D341Med (cell line): ENCODE measurements around the gene KRTAP20-4.

Experiments
- DNase-seq: peaks from one replicate; pipeline ENCODE4 v3.0.0; 2012; ENCODE audit warnings: low spot score

KRTAP20-4 gene

GRCh38 chr21:30652891-30653290 lies 32.5 kb downstream of the KRTAP20-4 start:
- no peak for DNase-seq

- DNase-seq = no peak
Measured at GRCh38 chr21:30668776-30669175, 48.3 kb downstream of the KRTAP20-4 start.
